ENCODE results near the gene BCAS3. TPM values are rescaled to one million over a fixed set of nuclear protein-coding genes. Genes with fewer than 3 reads are reported as not detected.

BCAS3 gene
- total RNA-seq, 4 donors from 2014 or later, result 18.2 to 60.6 (median 23.4) TPM

DNA sequence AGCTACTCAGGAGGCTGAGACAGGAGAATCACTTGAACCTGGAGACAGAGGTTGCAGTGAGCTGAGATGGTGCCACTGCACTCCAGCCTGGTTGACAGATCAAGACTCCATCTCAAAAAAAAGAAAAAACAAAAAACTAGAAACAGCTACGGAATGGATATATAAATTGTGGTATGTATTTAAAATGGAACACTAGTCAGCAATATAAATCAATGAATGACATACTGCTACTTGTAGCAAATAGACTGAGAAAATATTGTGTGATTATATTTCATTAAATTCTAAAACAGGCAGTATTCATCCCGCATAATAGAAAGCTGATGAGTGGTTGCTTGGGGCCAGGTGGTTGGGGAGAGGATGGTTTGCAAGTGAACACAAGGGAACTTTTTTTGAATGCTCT, 261.7 kb downstream of the BCAS3 start:
- intact Hi-C loops (cut with DNase I; ENCODE audit: low total_unique reads), result no loop called here
- TF ChIP-seq POLR2A (IDR thresholded peaks at IDR 0.05), result no peak
- TF ChIP-seq, protein P1, sequence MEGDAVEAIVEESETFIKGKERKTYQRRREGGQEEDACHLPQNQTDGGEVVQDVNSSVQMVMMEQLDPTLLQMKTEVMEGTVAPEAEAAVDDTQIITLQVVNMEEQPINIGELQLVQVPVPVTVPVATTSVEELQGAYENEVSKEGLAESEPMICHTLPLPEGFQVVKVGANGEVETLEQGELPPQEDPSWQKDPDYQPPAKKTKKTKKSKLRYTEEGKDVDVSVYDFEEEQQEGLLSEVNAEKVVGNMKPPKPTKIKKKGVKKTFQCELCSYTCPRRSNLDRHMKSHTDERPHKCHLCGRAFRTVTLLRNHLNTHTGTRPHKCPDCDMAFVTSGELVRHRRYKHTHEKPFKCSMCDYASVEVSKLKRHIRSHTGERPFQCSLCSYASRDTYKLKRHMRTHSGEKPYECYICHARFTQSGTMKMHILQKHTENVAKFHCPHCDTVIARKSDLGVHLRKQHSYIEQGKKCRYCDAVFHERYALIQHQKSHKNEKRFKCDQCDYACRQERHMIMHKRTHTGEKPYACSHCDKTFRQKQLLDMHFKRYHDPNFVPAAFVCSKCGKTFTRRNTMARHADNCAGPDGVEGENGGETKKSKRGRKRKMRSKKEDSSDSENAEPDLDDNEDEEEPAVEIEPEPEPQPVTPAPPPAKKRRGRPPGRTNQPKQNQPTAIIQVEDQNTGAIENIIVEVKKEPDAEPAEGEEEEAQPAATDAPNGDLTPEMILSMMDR (IDR thresholded peaks at IDR 0.05 in 4 of 5, conservative IDR thresholded peaks at IDR 0.05 in 1 of 5), result no peak
- in situ Hi-C loops (cut with MboI; ENCODE audit: low sequenced_read_pairs in 4 of 4), result no loop called here
- H3K4me3 ChIP-seq, result no peak overlapping the region
- no peak overlapping the region for H3K27ac ChIP-seq
- peaks cover 13 to 20% of the 10 kb centered on the region in 2 donors for H3K4me1 ChIP-seq
- H3K9me3 ChIP-seq, result no peaks in the 10 kb centered on the region
- no peaks in the 10 kb centered on the region for H3K36me3 ChIP-seq
- no peak for ATAC-seq
- no peaks in the 10 kb centered on the region for H3K27me3 ChIP-seq
- DNase-seq, result no peak

DNA sequence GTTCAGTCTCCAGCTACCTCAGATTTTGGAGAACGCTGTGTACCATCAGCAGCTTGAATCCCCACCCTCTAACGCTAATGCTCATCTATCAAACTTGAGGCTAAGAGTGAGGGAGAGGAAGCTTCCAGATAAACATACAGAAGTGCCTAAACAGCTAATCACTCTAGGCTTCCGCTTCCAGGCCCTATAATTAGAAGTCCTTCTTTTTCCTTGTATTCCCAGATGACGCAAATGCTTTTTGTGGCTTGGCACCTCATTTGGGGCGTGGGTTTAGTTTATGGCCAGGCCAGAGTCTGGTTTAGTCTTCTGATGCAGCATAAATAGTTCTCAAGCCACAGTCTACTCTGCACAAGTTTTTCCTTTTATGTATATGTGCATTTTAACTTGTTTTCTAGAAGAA, 263.4 kb downstream of the BCAS3 start:
- intact Hi-C loops (cut with DNase I; ENCODE audit: low total_unique reads) (no loop called here), in situ Hi-C loops (cut with MboI; ENCODE audit: low sequenced_read_pairs in 4 of 4) (no loop called here)
- peak in 1 of 2 donors; percentile 0 for TF ChIP-seq POLR2A (IDR thresholded peaks at IDR 0.05)
- TF ChIP-seq, protein P1 (IDR thresholded peaks at IDR 0.05 in 4 of 5, conservative IDR thresholded peaks at IDR 0.05 in 1 of 5), result no peak
- H3K36me3 ChIP-seq, result no peaks in the 10 kb centered on the region
- ATAC-seq, result peak; percentile 54 to 66
- H3K4me3 ChIP-seq, result peak overlapping the region in 2 of 4 donors; percentile 4 to 7
- no peaks in the 10 kb centered on the region for H3K9me3 ChIP-seq
- no peaks in the 10 kb centered on the region for H3K27me3 ChIP-seq
- H3K27ac ChIP-seq, result peak overlapping the region; percentile 51 to 63 (median 58)
- DNase-seq, result peak; percentile 6 to 30
- peaks cover 13 to 20% of the 10 kb centered on the region in 2 donors for H3K4me1 ChIP-seq

DNA sequence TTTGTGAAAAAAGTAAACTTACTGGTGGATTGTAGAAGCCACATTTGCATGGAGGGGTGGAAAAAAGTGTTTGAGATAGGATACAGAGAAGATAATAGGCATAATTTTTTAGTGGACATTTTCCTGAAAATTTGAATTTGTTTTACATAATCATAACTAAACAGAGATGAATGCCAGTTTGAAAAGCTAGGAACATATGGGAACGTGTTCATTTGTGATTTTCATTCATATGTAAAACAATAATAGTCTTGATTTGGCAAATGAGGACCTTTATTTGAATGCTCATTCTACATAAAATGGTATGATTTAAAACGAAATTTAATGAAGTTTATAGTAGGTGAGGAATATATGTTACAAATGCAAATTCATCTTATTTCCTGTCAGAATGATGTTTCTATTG, 263.9 kb downstream of the BCAS3 start:
- TF ChIP-seq, protein P1 (IDR thresholded peaks at IDR 0.05 in 4 of 5, conservative IDR thresholded peaks at IDR 0.05 in 1 of 5), result no peak
- no peak for TF ChIP-seq POLR2A (IDR thresholded peaks at IDR 0.05)
- no peaks in the 10 kb centered on the region for H3K27me3 ChIP-seq

DNA sequence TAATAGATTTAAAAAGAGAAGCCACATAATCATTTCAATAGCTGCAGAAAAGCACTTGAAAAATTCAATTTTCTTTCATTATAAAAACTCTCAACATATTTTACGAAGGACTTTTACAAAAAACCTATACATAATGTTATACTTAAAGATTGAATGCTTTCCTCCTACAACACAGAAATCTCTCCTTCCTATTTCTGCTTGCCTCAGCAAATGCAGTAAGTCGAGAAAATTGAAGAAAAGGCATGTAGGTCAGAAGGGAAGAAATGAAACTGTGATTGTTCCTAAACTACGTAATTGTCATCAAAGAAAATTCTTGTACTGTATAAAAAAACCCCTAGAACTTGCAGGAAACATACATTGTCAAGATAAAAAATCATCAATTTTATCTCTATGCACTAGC, 267.1 kb downstream of the BCAS3 start:
- no peak for ATAC-seq
- intact Hi-C loops (cut with DNase I; ENCODE audit: low total_unique reads), result no loop called here
- Histone ChIP-seq H3K27me3 (no peaks in the 10 kb centered on the region), H3K4me1 (peaks cover 13 to 20% of the 10 kb centered on the region in 2 donors), H3K4me3 (no peak overlapping the region), H3K27ac (no peak overlapping the region), H3K9me3 (no peaks in the 10 kb centered on the region), H3K36me3 (no peaks in the 10 kb centered on the region)
- in situ Hi-C loops (cut with MboI; ENCODE audit: low sequenced_read_pairs in 4 of 4), result no loop called here
- TF ChIP-seq POLR2A (IDR thresholded peaks at IDR 0.05), result no peak
- TF ChIP-seq, protein P1 (IDR thresholded peaks at IDR 0.05 in 4 of 5, conservative IDR thresholded peaks at IDR 0.05 in 1 of 5), result no peak
- no peak for DNase-seq

More for the DNA sequence above, 263.9 kb downstream of the BCAS3 start:
- no peak overlapping the region for H3K4me3 ChIP-seq
- intact Hi-C loops (cut with DNase I; ENCODE audit: low total_unique reads) (no loop called here), in situ Hi-C loops (cut with MboI; ENCODE audit: low sequenced_read_pairs in 4 of 4) (no loop called here)
- no peaks in the 10 kb centered on the region for H3K9me3 ChIP-seq
- peaks cover 13 to 20% of the 10 kb centered on the region in 2 donors for H3K4me1 ChIP-seq
- peak overlapping the region in 3 of 4 donors; percentile 41 to 62 (median 51) for H3K27ac ChIP-seq
- DNase-seq (no peak), ATAC-seq (no peak)
- H3K36me3 ChIP-seq, result no peaks in the 10 kb centered on the region

DNA sequence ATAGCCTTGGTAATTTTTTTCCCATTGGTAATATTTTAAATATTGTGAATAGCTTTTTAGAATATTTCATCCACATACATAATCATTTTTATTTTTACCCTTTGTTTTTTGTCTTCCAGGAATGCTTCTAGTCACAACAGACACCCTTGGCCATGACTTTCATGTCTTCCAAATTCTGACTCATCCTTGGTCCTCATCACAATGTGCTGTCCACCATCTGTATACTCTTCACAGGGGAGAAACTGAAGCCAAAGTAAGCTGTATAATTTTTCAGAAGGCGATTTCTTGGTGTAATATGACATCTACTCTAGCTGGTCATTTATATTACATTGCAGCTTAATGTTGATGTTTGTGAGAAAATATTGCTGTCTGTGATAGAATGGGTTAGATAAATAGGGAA, 269.4 kb downstream of the BCAS3 start:
- TF ChIP-seq, protein P1 (IDR thresholded peaks at IDR 0.05 in 4 of 5, conservative IDR thresholded peaks at IDR 0.05 in 1 of 5), result no peak
- no peak for TF ChIP-seq POLR2A (IDR thresholded peaks at IDR 0.05)
- Histone ChIP-seq H3K36me3 (no peaks in the 10 kb centered on the region), H3K4me3 (no peak overlapping the region), H3K4me1 (peaks cover 0 to under 1% of the 10 kb centered on the region in 2 donors), H3K9me3 (no peaks in the 10 kb centered on the region), H3K27ac (no peak overlapping the region), H3K27me3 (no peaks in the 10 kb centered on the region)
- DNase-seq (no peak), ATAC-seq (no peak)
- intact Hi-C loops (cut with DNase I; ENCODE audit: low total_unique reads), result no loop called here
- in situ Hi-C loops (cut with MboI; ENCODE audit: low sequenced_read_pairs in 4 of 4), result no loop called here
